IPS DF 4.7 (cell line): ENCODE results near the gene ZNF319.

Experiments used
- DNase-seq: peaks from one replicate; pipeline ENCODE4 v3.0.0-alpha.2; 2013; ENCODE audit warnings: low spot score; ENCODE audit errors: extremely low read depth

Gene ZNF319

GRCh38 chr16:58037365-58038057 is 37.0 kb upstream of the ZNF319 start:
- no peak for DNase-seq

- no peak for DNase-seq
These were observed 36.5 kb upstream of the ZNF319 start for GRCh38 chr16:58036943-58037342.

GRCh38 chr16:58035356-58036170 is 35.1 kb upstream of the ZNF319 start:
- no peak for DNase-seq

- DNase-seq: no peak
These were observed 34.3 kb upstream of the ZNF319 start for GRCh38 chr16:58034774-58035173.

- no peak for DNase-seq
These were observed 33.7 kb upstream of the ZNF319 start for GRCh38 chr16:58034128-58034685.

GRCh38 chr16:58032710-58033293 is 32.3 kb upstream of the ZNF319 start:
- DNase-seq: no peak

GRCh38 chr16:58031016-58031800 is 30.7 kb upstream of the ZNF319 start:
- DNase-seq: no peak

- no peak for DNase-seq
These were observed 29.8 kb upstream of the ZNF319 start for GRCh38 chr16:58030136-58030840.

- no peak for DNase-seq
These were observed 28.9 kb upstream of the ZNF319 start for GRCh38 chr16:58029410-58029809.

GRCh38 chr16:58028541-58029070 is 28.1 kb upstream of the ZNF319 start:
- no peak for DNase-seq

- no peak for DNase-seq
These were observed 27.5 kb upstream of the ZNF319 start for GRCh38 chr16:58027916-58028455.

GRCh38 chr16:58027161-58027915 is 26.9 kb upstream of the ZNF319 start:
- no peak for DNase-seq

- no peak for DNase-seq
These were observed 26.3 kb upstream of the ZNF319 start for GRCh38 chr16:58026705-58027160.

GRCh38 chr16:58026139-58026704 is 25.8 kb upstream of the ZNF319 start:
- DNase-seq: no peak

GRCh38 chr16:58025351-58026138 is 25.1 kb upstream of the ZNF319 start, which contains the start of gene MMP15:
TSS of gene MMP15 (plus strand) at chr16:58025754. CDS start at chr16:58026351, 597 bp downstream.
- DNase-seq: peak; percentile 91

GRCh38 chr16:58024486-58025350 is 24.2 kb upstream of the ZNF319 start:
- DNase-seq: no peak
